Effector CD8-positive, alpha-beta T cell (primary cell): ENCODE data around the gene ETFRF1.

Experiments
- DNase-seq: peaks from one replicate; lab custom pipeline; 2025; lab: John Stamatoyannopoulos, UW

ETFRF1 gene

DNA sequence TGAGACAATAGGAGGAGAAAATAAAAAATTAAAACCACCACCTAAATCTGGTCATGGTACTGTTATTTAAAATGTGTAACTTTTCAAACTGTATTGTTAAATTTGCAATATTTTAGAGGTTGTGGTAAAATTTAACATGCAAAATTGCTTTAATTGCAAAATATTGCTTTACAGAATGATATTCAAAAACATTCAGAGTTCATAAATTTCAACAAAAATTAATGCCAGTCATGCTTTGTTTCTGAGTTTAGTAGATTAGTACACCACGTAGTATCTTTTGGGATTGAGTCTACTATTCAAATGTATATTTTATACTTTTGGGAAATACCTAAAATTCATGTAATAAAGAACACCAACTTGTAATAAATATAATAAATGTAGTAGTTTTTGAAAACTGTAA is 18.3 kb downstream of the ETFRF1 start:
- no peak for DNase-seq

DNA sequence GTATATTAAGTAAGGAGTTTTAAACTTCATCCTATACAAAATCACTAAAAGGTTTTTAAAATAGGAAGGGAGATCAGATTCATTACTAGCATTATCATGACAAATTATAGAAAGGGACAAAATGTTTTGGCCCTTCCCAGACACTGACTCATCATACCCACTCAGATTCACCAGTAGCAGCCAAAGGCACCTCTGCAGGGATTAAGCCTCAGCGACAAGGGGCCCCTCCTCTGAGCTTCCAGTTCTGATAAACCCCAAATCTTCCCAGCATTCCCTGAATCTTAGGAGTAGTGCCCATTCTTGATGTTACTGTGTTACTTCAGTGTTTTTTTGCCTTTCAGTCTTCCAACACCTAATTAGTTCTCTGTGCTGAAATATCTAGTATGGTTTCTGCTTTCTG is 41.2 kb downstream of the ETFRF1 start:
- no peak for DNase-seq

DNA sequence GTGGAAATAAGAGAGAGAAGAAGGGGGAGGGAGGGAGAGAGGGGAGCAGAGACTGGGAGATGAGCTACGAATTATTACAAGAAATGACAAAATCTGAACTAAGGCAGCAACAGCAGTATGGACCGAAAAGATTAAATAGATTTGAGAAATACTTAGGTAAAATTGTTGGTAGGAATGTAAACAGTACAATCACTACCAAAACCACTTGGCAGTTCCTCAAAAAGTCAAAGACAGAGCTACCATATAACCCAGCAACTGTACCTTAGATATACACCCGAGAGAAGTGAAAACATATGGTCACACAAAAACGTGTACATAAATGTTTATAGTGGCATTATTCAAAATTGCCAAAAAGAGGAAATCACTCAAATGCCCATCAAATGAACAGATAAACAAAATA is 41.6 kb downstream of the ETFRF1 start:
- no peak for DNase-seq

DNA sequence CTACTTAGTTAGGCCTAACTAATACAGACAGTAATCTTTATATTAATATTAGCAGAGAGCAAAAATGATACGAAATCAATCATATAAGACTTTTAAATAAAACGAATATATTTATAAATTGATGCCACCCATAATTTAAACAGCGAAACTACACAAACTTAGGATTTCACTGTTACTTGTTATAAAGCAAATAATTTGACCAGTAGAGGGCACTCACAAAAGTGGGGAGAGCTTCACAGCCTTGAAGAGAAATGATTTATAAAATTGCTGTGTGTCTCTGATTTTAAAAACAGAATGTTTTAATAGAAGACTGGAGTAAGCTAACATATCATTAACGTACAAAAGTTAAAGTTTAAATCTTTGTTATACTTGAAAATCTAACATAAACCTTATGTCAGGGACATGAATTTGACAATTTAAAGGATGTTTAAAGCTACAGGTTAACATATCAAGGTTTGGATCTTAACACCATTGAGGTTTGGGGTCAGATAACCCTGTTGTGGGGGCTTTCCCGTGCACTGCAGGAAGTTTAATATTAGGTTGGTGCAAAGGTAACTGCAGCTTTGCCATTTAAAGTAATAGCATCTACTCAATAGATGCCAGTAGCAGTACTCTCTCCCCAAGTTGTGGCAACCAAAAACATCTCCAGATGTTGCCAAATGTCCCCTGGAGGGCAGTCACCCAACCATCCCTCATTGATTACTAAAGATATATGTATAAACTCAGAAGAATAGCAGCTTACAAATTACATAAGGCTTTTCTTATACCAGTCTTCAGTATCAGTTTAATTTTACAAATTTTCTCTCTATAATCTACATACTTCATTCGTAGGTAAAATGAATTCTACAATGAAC is 46.4 kb downstream of the ETFRF1 start:
- no peak for DNase-seq

DNA sequence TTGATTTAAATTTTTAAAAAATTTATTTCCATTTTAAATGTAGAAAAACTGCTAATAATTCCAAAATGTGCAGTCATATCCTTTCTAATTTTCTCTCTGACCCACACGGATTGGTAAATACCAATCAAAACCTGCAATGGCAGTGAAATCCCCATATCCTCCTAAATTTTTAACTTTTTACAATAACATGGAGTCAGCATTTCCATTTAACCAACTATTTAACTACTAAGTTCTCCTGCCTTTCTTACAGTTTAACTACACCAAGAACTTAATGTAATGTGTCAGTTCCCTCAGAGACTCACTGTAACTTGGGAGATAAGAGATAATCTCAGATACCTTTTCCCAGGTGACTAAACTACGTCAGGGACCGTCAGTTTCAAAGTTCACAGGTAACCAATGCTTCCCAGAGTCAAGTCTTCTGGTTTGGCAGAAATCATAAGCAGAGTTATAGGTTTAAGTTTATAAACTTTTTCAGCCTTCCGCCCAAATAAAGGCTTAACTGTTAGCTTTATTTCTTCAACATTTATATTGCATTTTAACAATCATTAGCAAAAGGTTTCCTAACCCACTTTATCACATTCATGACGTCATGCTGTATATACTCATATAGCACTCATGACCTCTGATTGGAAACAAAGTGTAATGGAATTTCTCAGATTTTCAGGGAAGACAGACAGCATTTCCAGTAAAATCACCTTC is 48.1 kb downstream of the ETFRF1 start:
- DNase-seq: no peak

DNA sequence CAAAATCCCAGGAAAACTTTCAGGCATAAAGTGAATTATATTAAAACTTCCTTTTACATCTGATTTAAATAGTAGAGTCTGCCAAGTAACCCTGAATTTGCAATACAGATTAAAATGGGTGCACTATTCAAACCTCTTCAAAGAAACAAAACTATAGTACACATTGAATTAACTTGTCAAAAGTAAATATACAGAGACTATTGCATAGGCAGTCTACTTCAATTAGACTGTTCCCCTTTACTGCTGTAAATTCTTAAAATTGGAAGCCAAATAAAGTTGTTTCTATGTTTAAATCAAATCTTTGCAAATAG is 48.6 kb downstream of the ETFRF1 start:
- no peak for DNase-seq

DNA sequence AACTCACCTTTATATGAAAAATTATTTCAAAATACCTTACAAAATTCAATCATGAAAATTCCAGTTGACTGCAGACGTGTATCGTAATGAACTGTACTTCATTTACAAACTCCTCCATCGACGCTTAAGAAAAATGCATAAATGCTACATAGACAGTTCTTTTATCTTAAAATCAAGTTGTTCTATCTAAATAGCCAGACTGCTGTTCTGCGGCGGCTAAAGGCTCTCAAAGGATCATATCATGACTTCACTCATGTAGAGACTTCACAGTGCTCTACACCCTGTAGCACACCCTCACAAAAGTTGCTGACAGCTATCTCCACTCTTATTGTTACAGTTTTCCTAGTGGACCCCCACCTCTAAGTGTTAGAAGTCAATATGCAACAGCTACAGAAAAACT is 50.5 kb downstream of the ETFRF1 start:
- DNase-seq: no peak

DNA sequence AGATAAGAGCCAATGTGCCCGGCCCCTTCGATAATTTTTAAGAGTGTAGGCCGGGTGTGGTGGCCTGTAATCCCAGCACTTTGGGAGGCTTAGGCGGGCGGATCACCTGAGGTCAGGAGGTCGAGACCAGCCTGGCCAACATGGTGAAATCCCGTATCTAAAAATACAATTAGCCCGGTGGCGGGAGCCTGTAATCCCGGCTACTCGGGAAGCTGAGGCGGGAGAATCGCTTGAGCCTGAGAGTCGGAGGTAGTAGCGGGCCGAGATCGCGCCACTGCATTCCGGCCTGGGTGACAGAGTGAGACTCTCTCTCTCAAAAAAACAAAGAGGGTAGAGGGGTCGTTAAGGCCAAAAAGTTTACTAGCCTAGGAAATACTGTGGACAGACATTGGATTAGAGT is 53.1 kb downstream of the ETFRF1 start:
- DNase-seq: no peak

DNA sequence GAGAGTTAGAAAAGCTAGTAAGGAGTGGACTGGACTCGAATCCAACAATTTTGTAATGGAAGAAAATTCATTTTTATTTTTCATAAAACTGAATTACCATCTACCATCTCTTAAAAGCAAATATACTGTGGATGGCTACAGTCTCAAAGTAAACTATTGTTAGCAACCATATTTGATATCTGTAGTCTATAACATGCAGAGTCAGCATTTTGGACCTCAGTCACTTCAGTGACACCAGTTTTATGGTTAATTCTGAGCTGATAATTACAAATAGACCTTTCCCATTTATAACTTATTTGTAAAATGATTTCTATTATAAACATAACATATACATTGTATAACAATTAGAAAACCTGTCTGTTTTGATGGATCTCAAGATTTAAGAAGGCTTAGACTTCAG is 53.7 kb downstream of the ETFRF1 start:
- no peak for DNase-seq

DNA sequence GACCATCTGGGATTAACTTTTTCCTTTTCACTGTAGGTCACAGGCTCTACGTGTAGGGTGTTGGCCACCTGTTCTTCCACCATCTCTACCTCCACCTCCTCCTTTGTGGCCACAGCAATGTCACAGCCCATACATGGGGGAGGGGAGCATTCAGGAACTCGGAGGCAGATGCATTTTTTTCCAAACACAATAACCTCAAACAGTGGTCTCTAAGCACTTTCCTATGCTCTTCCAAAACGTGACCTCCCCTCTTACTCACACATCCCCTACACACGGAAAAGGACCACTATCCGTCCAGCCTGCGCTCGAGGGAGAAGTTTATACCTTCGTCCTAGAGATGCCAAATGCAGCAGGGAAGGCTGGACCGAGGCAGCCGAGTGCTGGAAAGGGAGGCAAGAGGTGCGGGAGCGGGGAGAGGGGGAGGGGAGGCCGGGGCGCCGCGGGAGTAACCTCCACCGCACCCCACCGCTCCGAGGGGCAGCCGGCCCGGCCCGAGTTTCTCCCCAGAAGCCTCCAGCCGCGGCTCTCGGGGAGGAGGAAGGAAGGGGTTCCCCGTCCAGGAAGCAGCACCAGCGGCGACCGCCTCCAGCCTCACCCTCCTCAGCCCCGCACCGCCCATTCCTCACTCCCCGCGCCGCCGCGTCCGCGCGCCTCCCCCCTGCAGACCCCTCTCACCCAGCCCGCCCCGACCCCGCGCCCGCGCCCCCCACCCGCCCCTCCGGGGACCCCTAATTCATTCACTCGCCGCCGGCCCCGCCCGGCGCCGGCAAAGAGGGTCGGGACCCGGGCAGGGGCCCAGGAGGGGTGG is 55.1 kb downstream of the ETFRF1 start:
- DNase-seq: no peak

DNA sequence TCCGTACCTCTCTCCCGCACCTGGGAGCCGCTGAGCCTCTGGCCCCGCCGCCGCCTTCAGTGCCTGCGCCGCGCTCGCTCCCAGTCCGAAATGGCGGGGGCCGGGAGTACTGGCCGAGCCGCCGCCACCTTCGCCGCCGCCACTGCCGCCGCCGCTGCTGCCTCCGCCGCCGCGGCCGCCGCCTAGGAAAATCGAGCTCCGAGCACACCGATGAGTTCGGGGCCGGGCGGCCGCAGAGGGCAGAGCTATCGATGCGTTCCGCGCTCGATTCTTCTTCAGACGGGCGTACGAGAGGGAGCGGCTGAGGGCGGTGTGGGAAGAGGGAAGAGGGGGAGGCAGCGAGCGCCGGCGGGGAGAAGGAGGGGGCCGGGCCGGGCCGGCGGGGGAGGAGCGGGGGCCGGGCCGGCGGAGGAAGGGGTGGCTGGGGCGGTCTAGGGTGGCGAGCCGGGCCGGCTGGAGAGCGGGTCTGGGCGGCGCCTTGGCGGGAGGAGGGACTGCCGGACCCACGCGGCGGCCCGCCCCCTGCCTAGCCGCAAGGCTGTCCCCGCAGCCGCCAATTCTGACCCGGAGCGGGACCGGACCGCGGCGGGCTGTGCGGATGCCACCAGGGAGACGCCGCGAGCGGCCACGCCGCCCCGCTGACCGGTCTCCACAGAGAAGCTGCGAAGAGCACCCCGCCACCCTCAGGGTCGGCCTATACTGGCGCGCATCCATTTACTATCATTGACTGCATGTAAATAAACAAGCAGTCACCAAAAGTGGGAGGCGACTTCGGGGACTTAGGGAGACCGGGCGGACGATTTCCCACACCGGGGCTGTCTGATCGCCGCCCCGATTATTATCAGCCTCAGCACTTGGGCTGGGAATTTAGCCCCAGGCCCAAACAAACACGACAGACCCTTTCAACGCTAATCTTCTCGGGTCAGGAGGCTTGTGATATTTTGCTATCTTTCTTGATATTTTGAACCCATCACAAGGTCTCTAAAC is 56.0 kb downstream of the ETFRF1 start, which contains the start of gene KRAS:
TSS of gene KRAS (minus strand) at position 186 of the 987 bp plus-strand sequence.
- DNase-seq: peak; percentile 78

DNA sequence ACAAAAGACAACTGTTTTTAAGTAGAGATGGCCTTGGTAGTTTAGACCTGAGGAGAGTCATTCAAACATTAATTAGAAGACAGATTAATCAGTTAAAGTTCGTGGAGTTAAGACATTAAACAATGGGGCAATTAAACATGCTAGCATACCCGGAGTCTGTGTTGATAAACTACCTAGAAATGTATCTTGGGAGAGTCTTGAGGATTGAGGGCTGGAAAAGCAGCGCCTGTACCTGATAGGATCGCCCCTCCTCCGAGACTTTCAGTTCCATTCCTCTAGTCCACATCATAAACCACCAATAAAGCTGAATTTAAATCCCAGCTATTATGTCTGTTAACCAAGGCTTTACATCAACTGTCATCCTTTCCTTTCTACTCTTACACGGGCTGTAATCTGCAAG is 56.7 kb downstream of the ETFRF1 start:
- DNase-seq: no peak

DNA sequence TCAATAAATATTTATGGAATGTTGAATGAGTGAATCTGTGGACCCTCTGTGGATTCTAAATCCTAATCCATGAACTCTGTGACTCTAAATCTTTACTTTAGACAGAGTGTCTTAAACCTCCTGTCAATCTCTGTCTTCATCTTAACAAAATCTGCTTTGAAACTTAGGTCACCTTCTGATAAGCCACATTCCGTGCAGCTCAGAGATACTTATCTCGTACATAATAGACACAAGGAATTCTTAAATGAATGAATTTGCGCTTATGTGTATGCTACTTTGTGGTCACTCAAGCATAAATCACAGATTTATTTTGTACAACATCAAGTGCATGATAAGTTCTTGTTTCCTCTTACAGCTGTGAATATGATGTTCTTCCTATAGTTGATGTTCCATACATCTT is 57.9 kb downstream of the ETFRF1 start:
- no peak for DNase-seq

DNA sequence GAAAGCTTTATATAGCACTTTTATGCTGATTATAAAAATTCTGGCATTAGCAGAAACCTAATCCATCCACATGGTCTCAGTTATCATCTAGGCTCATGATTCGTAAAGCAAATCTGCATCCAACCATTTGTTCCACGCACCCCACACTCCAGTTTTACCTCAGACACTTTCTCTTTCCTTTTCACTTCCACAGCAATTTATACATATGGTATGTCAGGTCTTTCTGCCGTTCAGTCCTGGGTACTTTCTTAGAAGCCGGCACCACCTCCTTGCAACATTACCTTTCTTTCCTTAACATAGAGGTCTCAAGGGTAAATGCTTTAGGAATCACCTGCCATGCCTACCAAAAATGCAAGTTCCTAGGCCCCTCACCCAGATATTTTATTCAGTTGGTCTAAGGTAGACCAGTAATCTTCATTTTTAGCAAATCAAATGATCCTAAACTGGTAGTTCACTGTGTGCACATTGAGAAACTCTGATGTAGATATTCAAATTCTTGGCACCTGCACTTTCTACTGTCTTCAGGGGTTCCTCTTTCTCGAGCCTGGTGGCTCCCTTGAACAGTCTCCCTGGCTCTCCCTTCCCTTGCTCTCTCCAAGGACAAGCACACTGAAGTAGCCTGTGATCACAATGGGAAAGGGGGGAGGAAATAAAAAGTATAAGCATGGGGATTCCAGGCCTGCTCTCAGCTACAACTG is 58.5 kb downstream of the ETFRF1 start:
- DNase-seq: no peak

DNA sequence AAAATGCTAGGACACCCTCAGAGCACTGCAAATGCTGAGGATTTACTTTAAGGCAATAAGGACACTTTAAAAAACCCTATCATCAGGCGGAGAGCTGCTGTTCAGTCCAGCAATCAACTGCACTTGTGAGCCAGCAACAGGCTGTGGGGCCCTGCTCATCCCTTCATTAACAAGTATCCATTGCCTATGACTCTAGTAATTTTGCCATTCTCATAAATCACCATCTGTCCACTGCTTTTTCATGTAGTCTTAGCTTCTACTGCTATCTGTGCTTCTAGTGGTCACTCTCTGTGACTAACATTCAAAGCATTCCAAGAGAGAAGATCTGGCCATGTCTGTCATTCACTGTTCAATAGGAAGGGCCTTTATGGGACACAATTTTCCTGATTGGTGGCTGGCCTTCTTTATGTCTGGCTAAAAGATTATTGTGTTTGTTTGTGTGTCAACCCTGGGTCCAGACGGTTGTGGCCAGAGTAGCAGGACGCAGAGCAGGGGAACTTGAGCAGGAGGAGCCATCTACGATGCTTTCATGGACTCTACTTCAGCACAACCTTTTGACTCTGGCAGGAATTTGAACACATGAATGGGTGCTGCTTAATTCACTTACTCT is 59.3 kb downstream of the ETFRF1 start:
- no peak for DNase-seq
